H1 (cell line): ENCODE results near the gene DAPL1. TPM values are rescaled to one million over a fixed set of nuclear protein-coding genes. Genes with fewer than 3 reads are reported as not detected.

Experiments
- E2F6 ChIP-seq: IDR thresholded peaks from 2 replicates; pipeline ENCODE4 v1.6.1; 2012; ENCODE audit warnings: inconsistent platforms
- polyA plus RNA-seq, 7 experiments: library from polyadenylated mRNA; depleted of rRNA in 3 of 7; stranded (reverse) in 5 of 7; unstranded in 2 of 7; fragments of >200 nt in 5 of 7; fragments of 200-250 nt in 2 of 7; gene quantifications; 1 replicate in 5 of 7; 2 replicates in 1 of 7; 4 replicates in 1 of 7; pipeline versions ENCODE4 v1.2.1 to v1.2.3, GENCODE V29; 2011 to 2013; ENCODE audit warnings: missing spikeins in 2 of 7, mixed read lengths in 2 of 7
- total RNA-seq: library from RNA; stranded (reverse); fragmentation: NEBNext Ultra II Directional; extraction: Animal tissue kit (Norgen Biotek cat#: 25700); gene quantifications from 2 replicates; pipeline ENCODE4 v1.2.1, GENCODE V29; 2021

Gene DAPL1
- total and polyA plus RNA-seq, 2 of the 8 experiments (the other 6 are each of a cell fraction or from before 2014, with no cell fraction given), result not detected

GRCh38 chr2:158760887-158761286 is 34.2 kb upstream of the DAPL1 start (continued):
- TF ChIP-seq E2F6, result no peak
- TF ChIP-seq, all 59 proteins: peak for 0
